GM12878 (cell line): ENCODE measurements around the gene SNX4. TPM values are rescaled to one million over a fixed set of nuclear protein-coding genes. Genes with fewer than 3 reads are reported as not detected.
A peak's percentile ranks its signal among the peaks of the same experiment; 100 is the strongest.

Experiments
- CEBPB ChIP-seq, 2 experiments: fragments of 150-350 bp in 1 of 2; IDR thresholded peaks; 2 replicates each; pipeline ENCODE4 v1.6.1; 2012 to 2014; ENCODE audit warnings: low read depth in 2 of 2, low read length in 2 of 2, borderline replicate concordance in 1 of 2, inconsistent platforms in 1 of 2
- CEBPZ ChIP-seq: fragments of 150-350 bp; IDR thresholded peaks from 2 replicates; pipeline ENCODE4 v1.6.1; 2016; ENCODE audit warnings: low read depth, low read length
- ESRRA ChIP-seq: IDR thresholded peaks from 2 replicates; pipeline ENCODE4 v1.6.1; 2012; ENCODE audit warnings: mild to moderate bottlenecking, low read length, improper control_type of control experiment
- PBX3 ChIP-seq: IDR thresholded peaks from 2 replicates; pipeline ENCODE4 v1.6.1; 2011; ENCODE audit warnings: mild to moderate bottlenecking, low read depth, low read length, moderate library complexity; ENCODE audit not compliant: insufficient replicate concordance
- SP1 ChIP-seq: IDR thresholded peaks from one replicate; pipeline ENCODE4 v1.6.1; 2011; ENCODE audit warnings: low read depth, low read length
- SPI1 ChIP-seq: IDR thresholded peaks from 2 replicates; pipeline ENCODE4 v1.6.1; 2011; ENCODE audit warnings: low read depth, mild to moderate bottlenecking, low read length, moderate library complexity, borderline replicate concordance; ENCODE audit not compliant: insufficient read depth
- polyA plus RNA-seq, 11 experiments: library from polyadenylated mRNA; depleted of rRNA in 4 of 11; unstranded in 6 of 11; stranded (reverse) in 5 of 11; fragments of >200 nt; fragmentation: Nextera tagmentation in 4 of 11; fragmentation: Illumina TruSeq in 1 of 11; extraction: Ambion mirVana in 4 of 11; extraction: Trizol in 1 of 11; gene quantifications; 1 replicate in 1 of 11; 2 replicates in 10 of 11; pipeline versions ENCODE4 v1.2.1 to v1.2.3, GENCODE V29; 2011 to 2016; ENCODE audit warnings: inconsistent platforms in 2 of 11, missing spikeins in 2 of 11, low read depth in 1 of 11
- total RNA-seq, 4 experiments: library from RNA; depleted of rRNA in 3 of 4; stranded (reverse); fragments of >200 nt in 3 of 4; fragmentation: Illumina TruSeq in 1 of 4; extraction: Trizol in 1 of 4; gene quantifications; 2 replicates each; pipeline versions ENCODE4 v1.2.1 to v1.2.3, GENCODE V29; 2013 to 2021

The SNX4 gene
- total and polyA plus RNA-seq, 10 of the 15 experiments (the other 5 are each of a cell fraction or from before 2014, with no cell fraction given): 33.4 to 94.5 (median 60.5) TPM

- no peak for TF ChIP-seq CEBPB (IDR thresholded peaks at IDR 0.05; ENCODE audit: borderline replicate concordance in 1 of 2, low read depth in 2 of 2, low read length in 2 of 2)
- TF ChIP-seq ESRRA: no peak
- no peak for TF ChIP-seq CEBPZ
- TF ChIP-seq SPI1: no peak
- peak; percentile 44 for TF ChIP-seq PBX3
- TF ChIP-seq SP1: no peak
Observed at GRCh38 chr3:125519678-125520562, at the start of gene SNX4 (continued).
